DND-41 (cell line): ENCODE data around the gene PPP3CA.

Experiments
- CTCF ChIP-seq: IDR thresholded peaks from 2 replicates; pipeline ENCODE4 v1.5.1; 2012; ENCODE audit warnings: borderline replicate concordance, low read length, moderate library complexity, mild to moderate bottlenecking; ENCODE audit not compliant: poor library complexity, severe bottlenecking; ENCODE audit errors: extremely low read depth
- EZH2 ChIP-seq: IDR thresholded peaks from 3 replicates; pipeline ENCODE4 v1.6.1; 2012; ENCODE audit warnings: borderline replicate concordance, low read depth, mild to moderate bottlenecking, moderate library complexity, low read length, inconsistent platforms; ENCODE audit not compliant: severe bottlenecking

- TF ChIP-seq CTCF (no peak), EZH2 (no peak)
These were observed 367.6 kb downstream of the PPP3CA start for GRCh38 chr4:100979736-100980135.
